OCI-LY3 (cell line): ENCODE results near the gene TUBA1A.
"Not testable (repeated sequence)": the region's sequence is repeated elsewhere in the genome, so short reads cannot be mapped to it uniquely, and the experiment has no call there.

Experiments used
- H2AFZ ChIP-seq: fragments of 200-600, 300-600 bp; shearing (Covaris generic); 2 replicates; pipeline ENCODE4 v1.6.0; 2014; ENCODE audit warnings: antibody characterized with exemption, low read depth, low read length
- H3K27ac ChIP-seq: fragments of 200-600, 300-600 bp; sonication (generic); 2 replicates; pipeline ENCODE4 v1.5.1; 2014; ENCODE audit warnings: mild to moderate bottlenecking, low read length, moderate library complexity, mixed read lengths
- H3K27me3 ChIP-seq: fragments of 200-600, 300-600 bp; sonication (generic); 2 replicates; pipeline ENCODE4 v1.6.1; 2014; ENCODE audit warnings: low read depth, low read length, mixed read lengths
- H3K36me3 ChIP-seq: fragments of 200-600, 300-600 bp; sonication (generic); replicated peaks from 2 replicates; pipeline ENCODE3; 2014; ENCODE audit warnings: low read depth, low read length, mixed read lengths
- H3K4me1 ChIP-seq: fragments of 300-600, 200-600 bp; sonication (generic); 2 replicates; pipeline ENCODE4 v1.6.1; 2014; ENCODE audit warnings: low read length, mixed read lengths
- H3K4me2 ChIP-seq: fragments of 200-600, 300-600 bp; sonication (generic); 2 replicates; pipeline ENCODE4 v1.6.1; 2014; ENCODE audit warnings: low read length, mixed read lengths
- H3K4me3 ChIP-seq: fragments of 300-600, 200-600 bp; sonication (generic); 2 replicates; pipeline ENCODE4 v1.5.1; 2014; ENCODE audit warnings: antibody characterized with exemption, mild to moderate bottlenecking, low read length, moderate library complexity
- H3K79me2 ChIP-seq: fragments of 300-600, 200-600 bp; shearing (Covaris generic); 2 replicates; pipeline ENCODE4 v1.6.1; 2014; ENCODE audit warnings: mild to moderate bottlenecking, low read length, mixed read lengths
- H3K9ac ChIP-seq: fragments of 300-600, 200-600 bp; shearing (Covaris generic); 2 replicates; pipeline ENCODE4 v1.6.0; 2014; ENCODE audit warnings: mild to moderate bottlenecking, low read length, moderate library complexity
- H3K9me3 ChIP-seq: fragments of 200-600, 300-600 bp; shearing (Covaris generic); 2 replicates; pipeline ENCODE4 v1.6.1; 2014; ENCODE audit warnings: low read length, mixed read lengths; ENCODE audit not compliant: insufficient read depth
- H4K20me1 ChIP-seq: fragments of 200-600, 300-600 bp; sonication (generic); 2 replicates; pipeline ENCODE4 v1.6.1; 2016; ENCODE audit warnings: low read length, mixed read lengths; ENCODE audit not compliant: insufficient read depth
- CTCF ChIP-seq: fragments of 200-600, 300-600 bp; sonication (generic); IDR thresholded peaks from 2 replicates; pipeline ENCODE4 v1.5.1; 2014; ENCODE audit warnings: antibody characterized with exemption, low read length, low read depth
- EZH2phosphoT487 ChIP-seq: fragments of 200-600 bp; shearing (Covaris generic); IDR thresholded peaks from 2 replicates; pipeline ENCODE4 v1.6.1; 2018; ENCODE audit warnings: antibody characterized with exemption, mixed run types, low read depth

Gene TUBA1A

DNA sequence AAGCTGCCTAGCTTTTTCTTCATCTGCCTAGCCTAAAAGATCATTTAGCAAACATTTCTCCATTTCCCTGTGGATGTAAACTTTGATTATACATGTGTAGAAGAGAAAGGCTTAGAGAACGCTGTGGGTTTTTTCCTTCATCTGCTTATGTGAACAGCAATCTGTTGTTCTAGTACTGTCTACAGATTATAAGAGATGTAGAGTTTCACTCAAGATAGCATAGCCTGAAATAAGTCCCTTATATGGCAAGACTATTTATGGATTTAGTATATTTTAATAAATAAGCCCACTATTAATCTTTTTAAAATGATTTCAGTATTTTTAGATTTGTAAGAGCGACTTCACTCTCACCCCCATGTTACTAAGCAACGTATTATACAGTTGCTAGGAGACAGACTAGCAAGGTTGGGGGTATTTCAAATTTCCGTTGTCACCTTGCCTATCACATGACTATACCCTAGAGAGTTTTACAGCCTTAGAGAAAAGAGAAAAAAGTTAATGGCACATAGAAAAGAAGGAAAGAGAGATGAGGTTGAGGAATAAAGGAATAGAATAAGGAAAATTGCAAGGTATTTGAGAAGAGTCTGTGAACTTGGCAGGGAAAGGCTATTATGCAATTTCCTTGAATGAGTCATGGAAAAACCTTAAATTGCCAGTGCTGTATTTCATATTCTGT is 12.2 kb upstream of the TUBA1A start:
- H4K20me1 ChIP-seq, result no peaks in the 10 kb centered on the region
- peaks cover 10% of the 10 kb centered on the region for H3K27me3 ChIP-seq
- no peak overlapping the region for H3K27ac ChIP-seq
- 0 out of 2 replicates have a peak overlapping the region, but pooled peaks have one; percentile 20 for H3K4me3 ChIP-seq
- H3K9ac ChIP-seq, result no peak overlapping the region
- H3K9me3 ChIP-seq, result no peaks in the 10 kb centered on the region
- H3K79me2 ChIP-seq, result no peaks in the 10 kb centered on the region
- H3K4me2 ChIP-seq, result peak overlapping the region; percentile 49
- H2AFZ ChIP-seq, result no peak overlapping the region; the same call in 1 of the 2 replicates
- TF ChIP-seq CTCF (no peak), EZH2phosphoT487 (no peak)
- H3K4me1 ChIP-seq, result peaks cover 11% of the 10 kb centered on the region
- H3K36me3 ChIP-seq, result no peaks in the 10 kb centered on the region

- Histone ChIP-seq H3K4me3 (no peak overlapping the region), H3K9me3 (no peaks in the 10 kb centered on the region), H4K20me1 (no peaks in the 10 kb centered on the region), H3K9ac (no peak overlapping the region), H3K4me2 (no peak overlapping the region), H3K79me2 (no peaks in the 10 kb centered on the region), H2AFZ (no peak overlapping the region), H3K4me1 (peaks cover 17% of the 10 kb centered on the region), H3K36me3 (no peaks in the 10 kb centered on the region), H3K27me3 (peaks cover 10% of the 10 kb centered on the region), H3K27ac (no peak overlapping the region)
- TF ChIP-seq CTCF (no peak), EZH2phosphoT487 (no peak)
Measured at GRCh38 chr12:49198431-49199155, 9.7 kb upstream of the TUBA1A start.

- Histone ChIP-seq H3K9ac (no peak overlapping the region), H3K36me3 (no peaks in the 10 kb centered on the region), H3K79me2 (no peaks in the 10 kb centered on the region), H3K4me2 (no peak overlapping the region), H3K9me3 (no peaks in the 10 kb centered on the region), H3K27me3 (peaks cover 10% of the 10 kb centered on the region), H2AFZ (no peak overlapping the region), H3K27ac (no peak overlapping the region), H3K4me1 (peaks cover 17% of the 10 kb centered on the region), H3K4me3 (no peak overlapping the region), H4K20me1 (no peaks in the 10 kb centered on the region)
- TF ChIP-seq EZH2phosphoT487 (no peak), CTCF (no peak)
Measured at GRCh38 chr12:49197256-49197655, 8.4 kb upstream of the TUBA1A start.

- Histone ChIP-seq H2AFZ (peak overlapping the region; percentile 83; the same call in 1 of the 2 replicates), H3K4me1 (peaks cover 14% of the 10 kb centered on the region), H3K27me3 (peaks cover 10% of the 10 kb centered on the region), H4K20me1 (no peaks in the 10 kb centered on the region), H3K4me2 (no peak overlapping the region), H3K36me3 (no peaks in the 10 kb centered on the region), H3K9ac (no peak overlapping the region), H3K27ac (no peak overlapping the region), H3K4me3 (no peak overlapping the region), H3K9me3 (no peaks in the 10 kb centered on the region), H3K79me2 (no peaks in the 10 kb centered on the region)
- no peak for TF ChIP-seq EZH2phosphoT487
- TF ChIP-seq CTCF, result no peak
Measured at GRCh38 chr12:49195736-49196135, 6.9 kb upstream of the TUBA1A start.

DNA sequence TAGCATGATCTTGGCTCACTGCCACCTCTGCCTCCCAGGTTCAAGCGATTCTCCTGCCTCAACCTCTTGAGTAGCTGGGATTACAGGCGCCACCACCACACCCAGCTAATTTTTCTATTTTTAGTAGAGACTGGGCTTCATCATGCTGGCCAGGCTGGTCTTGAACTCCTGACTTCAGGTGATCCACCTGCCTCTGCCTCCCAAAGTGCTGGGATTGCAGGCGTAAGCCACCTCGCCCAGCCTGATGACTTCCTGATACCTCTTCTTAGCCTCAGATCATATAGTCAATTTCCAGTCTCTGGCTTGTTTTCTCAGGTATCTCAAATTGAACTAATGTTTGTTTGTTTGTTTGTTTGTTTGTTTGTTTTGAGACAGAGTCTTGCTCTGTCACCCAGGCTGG is 4.9 kb upstream of the TUBA1A start:
- not testable (repeated sequence) for H3K79me2 ChIP-seq, H3K36me3 ChIP-seq, H3K9ac ChIP-seq, H3K4me3 ChIP-seq, H4K20me1 ChIP-seq, H2AFZ ChIP-seq, H3K27me3 ChIP-seq, H3K9me3 ChIP-seq, H3K27ac ChIP-seq, H3K4me2 ChIP-seq
- peaks cover 27% of the 10 kb centered on the region for H3K4me1 ChIP-seq

GRCh38 chr12:49191498-49191897 is 2.6 kb upstream of the TUBA1A start:
- H3K4me1 ChIP-seq, result peaks cover 32% of the 10 kb centered on the region
- H3K27me3 ChIP-seq, H4K20me1 ChIP-seq, H3K27ac ChIP-seq, H3K4me2 ChIP-seq, H3K4me3 ChIP-seq, H3K9ac ChIP-seq, H2AFZ ChIP-seq, H3K9me3 ChIP-seq, H3K79me2 ChIP-seq, H3K36me3 ChIP-seq: not testable (repeated sequence)
